WTC11 (cell line): ENCODE measurements around the gene ATXN10. TPM values are rescaled to one million over a fixed set of nuclear protein-coding genes. Genes with fewer than 3 reads are reported as not detected.
A peak's percentile ranks its signal among the peaks of the same experiment; 100 is the strongest.

Experiments
- ATAC-seq: fragments of 200-7000 bp; cut with Tn5 transposase; 2 replicates; pipeline ENCODE4 v1.10.0; 2021; ENCODE audit warnings: mild to moderate bottlenecking, moderate library complexity
- CTCF ChIA-PET: fragments of 300-600 bp; sonication (Branson Sonifier 250); formaldehyde crosslinking; loops from one replicate; lab custom pipeline; 2021; ENCODE audit warnings: antibody characterized with exemption; lab: Charles Lee
- POLR2A ChIA-PET: fragments of 350-600 bp; sonication (Branson Sonifier 250); formaldehyde crosslinking; loops from one replicate; lab custom pipeline; 2021; ENCODE audit warnings: antibody characterized with exemption; lab: Charles Lee
- DNase-seq: peaks from one replicate; pipeline ENCODE4 v3.0.0; 2021; ENCODE audit warnings: low spot score
- H3K27ac Mint-ChIP-seq: 2 replicates; pipeline ENCODE4 v1.8.0; 2021; ENCODE audit warnings: mixed read lengths
- H3K27me3 Mint-ChIP-seq: 2 replicates; pipeline ENCODE4 v1.8.0; 2021; ENCODE audit warnings: low read depth, mild to moderate bottlenecking, moderate library complexity, mixed read lengths
- H3K36me3 Mint-ChIP-seq: 2 replicates; pipeline ENCODE4 v1.8.0; 2021; ENCODE audit warnings: mixed read lengths
- H3K4me1 Mint-ChIP-seq: 2 replicates; pipeline ENCODE4 v1.8.0; 2022; ENCODE audit warnings: mixed read lengths
- H3K4me3 Mint-ChIP-seq: 2 replicates; pipeline ENCODE4 v1.8.0; 2021; ENCODE audit warnings: mild to moderate bottlenecking, moderate library complexity, mixed read lengths
- H3K9me3 Mint-ChIP-seq: 2 replicates; pipeline ENCODE4 v1.8.0; 2021; ENCODE audit warnings: mixed read lengths
- AR ChIP-seq: fragments of 250-450 bp; sonication (Bioruptor Pico); IDR thresholded peaks from 2 replicates; pipeline ENCODE4 v1.9.0; 2021; ENCODE audit warnings: mild to moderate bottlenecking
- CREB1 ChIP-seq: sonication (generic); formaldehyde crosslinking; IDR thresholded peaks from 2 replicates; pipeline ENCODE4 v1.8.0; 2023; ENCODE audit warnings: mild to moderate bottlenecking, missing genetic modification reagents
- ETV6 ChIP-seq: sonication (generic); formaldehyde crosslinking; IDR thresholded peaks from 2 replicates; pipeline ENCODE4 v1.8.1; 2022; ENCODE audit warnings: mild to moderate bottlenecking, missing genetic modification reagents
- GABPB1 ChIP-seq: sonication (generic); formaldehyde crosslinking; IDR thresholded peaks from 2 replicates; pipeline ENCODE4 v1.8.1; 2023; ENCODE audit warnings: mild to moderate bottlenecking, missing genetic modification reagents
- PREB ChIP-seq: sonication (generic); formaldehyde crosslinking; IDR thresholded peaks from 2 replicates; pipeline ENCODE4 v1.8.1; 2022; ENCODE audit warnings: mild to moderate bottlenecking, missing genetic modification reagents, moderate library complexity, borderline replicate concordance
- RORB ChIP-seq: fragments of 250-450 bp; sonication (Bioruptor Pico); IDR thresholded peaks from 2 replicates; pipeline ENCODE4 v1.9.0; 2021; ENCODE audit warnings: mild to moderate bottlenecking
- ZBTB21 ChIP-seq: sonication (generic); formaldehyde crosslinking; IDR thresholded peaks from 2 replicates; pipeline ENCODE4 v1.8.1; 2023; ENCODE audit warnings: mild to moderate bottlenecking, missing genetic modification reagents, borderline replicate concordance
- ZMAT4 ChIP-seq: fragments of 250-450 bp; sonication (Bioruptor Pico); IDR thresholded peaks from 2 replicates; pipeline ENCODE4 v1.9.0; 2021; ENCODE audit warnings: mild to moderate bottlenecking
- total RNA-seq: library from RNA; stranded (reverse); gene quantifications from 3 replicates; pipeline ENCODE4 v1.2.3, GENCODE V29; 2021
- TF ChIP-seq, protein P1 (sequence below): sonication (generic); formaldehyde crosslinking; IDR thresholded peaks from 2 replicates; pipeline ENCODE4 v1.8.1; 2022; ENCODE audit warnings: missing genetic modification reagents, borderline replicate concordance
- TF ChIP-seq, protein P2 (sequence below): sonication (generic); formaldehyde crosslinking; IDR thresholded peaks from 2 replicates; pipeline ENCODE4 v1.8.1; 2023; ENCODE audit warnings: mild to moderate bottlenecking, missing genetic modification reagents, borderline replicate concordance

ATXN10 gene
- total RNA-seq, 1 experiment from 2014 or later, result 185 TPM

DNA sequence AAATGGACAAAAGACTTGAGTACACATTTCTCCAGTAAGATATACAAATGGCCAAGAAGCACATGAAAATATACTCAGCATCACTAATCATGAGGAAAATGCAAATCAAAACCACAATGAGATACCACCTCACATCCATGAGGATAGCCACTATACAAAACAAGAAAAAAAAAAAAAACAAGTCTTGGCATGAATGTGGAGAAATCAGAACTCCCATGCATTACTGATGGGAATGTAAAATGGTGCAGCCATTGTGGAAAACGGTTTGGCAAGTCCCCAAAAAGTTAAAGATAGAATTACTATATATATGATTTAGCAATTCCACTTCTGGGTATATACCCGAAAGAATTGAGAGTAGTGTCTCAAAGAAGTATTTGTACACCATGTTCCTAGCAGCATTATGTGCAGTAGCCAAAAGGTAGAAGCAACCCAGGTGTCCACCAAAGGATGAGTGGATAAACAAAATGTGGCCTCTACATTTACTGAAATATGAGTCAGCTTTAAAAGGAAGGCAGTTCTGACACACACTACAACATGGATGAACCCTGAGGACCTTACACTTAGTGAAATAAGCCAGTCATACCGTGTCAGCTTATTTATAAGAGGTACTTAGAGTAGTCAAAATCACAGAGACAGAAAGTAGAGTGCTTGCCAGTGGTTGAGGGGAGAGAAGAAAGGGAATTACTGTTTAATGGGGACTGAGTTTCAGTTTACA, 159.1 kb downstream of the ATXN10 start:
- ATAC-seq, result no peak

More for the DNA sequence above, 159.1 kb downstream of the ATXN10 start:
- Mint-ChIP-seq H3K9me3 (peaks cover 6% of the 10 kb centered on the region; the same call in 1 of the 2 replicates), H3K36me3 (peaks cover 13% of the 10 kb centered on the region), H3K4me1 (peaks cover 20% of the 10 kb centered on the region), H3K27me3 (no peaks in the 10 kb centered on the region), H3K27ac (peak overlapping the region; percentile 34), H3K4me3 (no peak overlapping the region)
- TF ChIP-seq ZBTB21 (CRISPR knock-in tag) (no peak), ZMAT4 (CRISPR knock-in tag) (no peak), PREB (CRISPR knock-in tag) (no peak), ETV6 (CRISPR knock-in tag) (no peak), GABPB1 (CRISPR knock-in tag) (no peak), AR (no peak), CREB1 (no peak), RORB (no peak)
- TF ChIP-seq, protein P1, sequence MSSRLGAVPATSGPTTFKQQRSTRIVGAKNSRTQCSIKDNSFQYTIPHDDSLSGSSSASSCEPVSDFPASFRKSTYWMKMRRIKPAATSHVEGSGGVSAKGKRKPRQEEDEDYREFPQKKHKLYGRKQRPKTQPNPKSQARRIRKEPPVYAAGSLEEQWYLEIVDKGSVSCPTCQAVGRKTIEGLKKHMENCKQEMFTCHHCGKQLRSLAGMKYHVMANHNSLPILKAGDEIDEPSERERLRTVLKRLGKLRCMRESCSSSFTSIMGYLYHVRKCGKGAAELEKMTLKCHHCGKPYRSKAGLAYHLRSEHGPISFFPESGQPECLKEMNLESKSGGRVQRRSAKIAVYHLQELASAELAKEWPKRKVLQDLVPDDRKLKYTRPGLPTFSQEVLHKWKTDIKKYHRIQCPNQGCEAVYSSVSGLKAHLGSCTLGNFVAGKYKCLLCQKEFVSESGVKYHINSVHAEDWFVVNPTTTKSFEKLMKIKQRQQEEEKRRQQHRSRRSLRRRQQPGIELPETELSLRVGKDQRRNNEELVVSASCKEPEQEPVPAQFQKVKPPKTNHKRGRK, result no peak
- TF ChIP-seq, protein P2, sequence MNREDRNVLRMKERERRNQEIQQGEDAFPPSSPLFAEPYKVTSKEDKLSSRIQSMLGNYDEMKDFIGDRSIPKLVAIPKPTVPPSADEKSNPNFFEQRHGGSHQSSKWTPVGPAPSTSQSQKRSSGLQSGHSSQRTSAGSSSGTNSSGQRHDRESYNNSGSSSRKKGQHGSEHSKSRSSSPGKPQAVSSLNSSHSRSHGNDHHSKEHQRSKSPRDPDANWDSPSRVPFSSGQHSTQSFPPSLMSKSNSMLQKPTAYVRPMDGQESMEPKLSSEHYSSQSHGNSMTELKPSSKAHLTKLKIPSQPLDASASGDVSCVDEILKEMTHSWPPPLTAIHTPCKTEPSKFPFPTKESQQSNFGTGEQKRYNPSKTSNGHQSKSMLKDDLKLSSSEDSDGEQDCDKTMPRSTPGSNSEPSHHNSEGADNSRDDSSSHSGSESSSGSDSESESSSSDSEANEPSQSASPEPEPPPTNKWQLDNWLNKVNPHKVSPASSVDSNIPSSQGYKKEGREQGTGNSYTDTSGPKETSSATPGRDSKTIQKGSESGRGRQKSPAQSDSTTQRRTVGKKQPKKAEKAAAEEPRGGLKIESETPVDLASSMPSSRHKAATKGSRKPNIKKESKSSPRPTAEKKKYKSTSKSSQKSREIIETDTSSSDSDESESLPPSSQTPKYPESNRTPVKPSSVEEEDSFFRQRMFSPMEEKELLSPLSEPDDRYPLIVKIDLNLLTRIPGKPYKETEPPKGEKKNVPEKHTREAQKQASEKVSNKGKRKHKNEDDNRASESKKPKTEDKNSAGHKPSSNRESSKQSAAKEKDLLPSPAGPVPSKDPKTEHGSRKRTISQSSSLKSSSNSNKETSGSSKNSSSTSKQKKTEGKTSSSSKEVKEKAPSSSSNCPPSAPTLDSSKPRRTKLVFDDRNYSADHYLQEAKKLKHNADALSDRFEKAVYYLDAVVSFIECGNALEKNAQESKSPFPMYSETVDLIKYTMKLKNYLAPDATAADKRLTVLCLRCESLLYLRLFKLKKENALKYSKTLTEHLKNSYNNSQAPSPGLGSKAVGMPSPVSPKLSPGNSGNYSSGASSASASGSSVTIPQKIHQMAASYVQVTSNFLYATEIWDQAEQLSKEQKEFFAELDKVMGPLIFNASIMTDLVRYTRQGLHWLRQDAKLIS (CRISPR knock-in tag), result no peak
- DNase-seq, result no peak
- ChIA-PET CTCF (interaction anchor here (1.1 to 2.4 kb wide), 6 partner anchors 13 to 191 kb away, joined by 3 to 24 read pairs (median 6); no protein-coding TSS in a partner anchor), POLR2A (no interaction called here)
